HepG2 (cell line): ENCODE results near the gene UCP1. TPM values are rescaled to one million over a fixed set of nuclear protein-coding genes. Genes with fewer than 3 reads are reported as not detected.

Experiments
- CENPT ChIP-seq: sonication (generic); formaldehyde crosslinking; IDR thresholded peaks from 2 replicates; pipeline ENCODE4 v1.8.0; 2022; ENCODE audit warnings: low read depth, mild to moderate bottlenecking, moderate library complexity, missing genetic modification reagents
- EED ChIP-seq: sonication (generic); formaldehyde crosslinking; IDR thresholded peaks from 2 replicates; pipeline ENCODE4 v1.5.0; 2020; ENCODE audit warnings: mild to moderate bottlenecking, missing genetic modification reagents
- ELF1 ChIP-seq: sonication (generic); formaldehyde crosslinking; IDR thresholded peaks from 2 replicates; pipeline ENCODE4 v1.4.0; 2020; ENCODE audit warnings: missing genetic modification reagents
- FOXP4 ChIP-seq: sonication (generic); formaldehyde crosslinking; IDR thresholded peaks from 2 replicates; pipeline ENCODE4 v1.4.0; 2020; ENCODE audit warnings: missing genetic modification reagents
- HNF4A ChIP-seq: sonication (generic); formaldehyde crosslinking; IDR thresholded peaks from 2 replicates; pipeline ENCODE4 v1.4.0; 2020; ENCODE audit warnings: missing genetic modification reagents
- IRF2 ChIP-seq: IDR thresholded peaks from 2 replicates; pipeline ENCODE4 v1.6.1; 2018; ENCODE audit warnings: missing genetic modification reagents, missing compliant biosample characterization
- KLF16 ChIP-seq, 2 experiments: sonication (generic) in 1 of 2; formaldehyde crosslinking in 1 of 2; IDR thresholded peaks; 2 replicates each; pipeline versions ENCODE4 v1.6.1 to v1.8.0; 2016 to 2023; ENCODE audit warnings: missing genetic modification reagents in 2 of 2, missing compliant biosample characterization in 1 of 2
- MIXL1 ChIP-seq: IDR thresholded peaks from 2 replicates; pipeline ENCODE4 v1.6.1; 2016
- PAF1 ChIP-seq: IDR thresholded peaks from 2 replicates; pipeline ENCODE4 v1.6.1; 2016; ENCODE audit warnings: missing genetic modification reagents, missing compliant biosample characterization
- SMAD1 ChIP-seq: sonication (generic); formaldehyde crosslinking; IDR thresholded peaks from 2 replicates; pipeline ENCODE4 v1.4.0; 2020; ENCODE audit warnings: missing genetic modification reagents, low read depth, mild to moderate bottlenecking, borderline replicate concordance
- TBL1XR1 ChIP-seq: fragments of 150-350 bp; IDR thresholded peaks from 2 replicates; pipeline ENCODE4 v1.6.1; 2014; ENCODE audit warnings: borderline replicate concordance, low read length; ENCODE audit not compliant: partially characterized antibody
- TEAD2 ChIP-seq: sonication (generic); formaldehyde crosslinking; IDR thresholded peaks from 2 replicates; pipeline ENCODE4 v1.9.0; 2021; ENCODE audit warnings: missing genetic modification reagents
- ZFP36L1 ChIP-seq: sonication (generic); formaldehyde crosslinking; IDR thresholded peaks from 2 replicates; pipeline ENCODE4 v1.8.0; 2022; ENCODE audit warnings: mild to moderate bottlenecking, missing genetic modification reagents, moderate library complexity
- ZFP37 ChIP-seq: sonication (generic); formaldehyde crosslinking; IDR thresholded peaks from 2 replicates; pipeline ENCODE4 v1.4.0; 2020; ENCODE audit warnings: missing genetic modification reagents, borderline replicate concordance
- ZFY ChIP-seq: sonication (generic); formaldehyde crosslinking; IDR thresholded peaks from 2 replicates; pipeline ENCODE4 v1.4.0; 2020; ENCODE audit warnings: missing genetic modification reagents
- ZNF136 ChIP-seq: sonication (generic); formaldehyde crosslinking; IDR thresholded peaks from 2 replicates; pipeline ENCODE4 v1.8.1; 2022; ENCODE audit warnings: low read depth, mild to moderate bottlenecking, moderate library complexity, missing genetic modification reagents
- ZNF546 ChIP-seq: sonication (generic); formaldehyde crosslinking; conservative IDR thresholded peaks from 2 replicates; pipeline ENCODE4 v1.8.1; 2023; ENCODE audit warnings: mild to moderate bottlenecking, missing genetic modification reagents
- ZNF569 ChIP-seq: sonication (generic); formaldehyde crosslinking; IDR thresholded peaks from 2 replicates; pipeline ENCODE4 v1.5.0; 2020; ENCODE audit warnings: mild to moderate bottlenecking, missing genetic modification reagents, moderate library complexity, borderline replicate concordance
- ZNF570 ChIP-seq: sonication (generic); formaldehyde crosslinking; IDR thresholded peaks from 2 replicates; pipeline ENCODE4 v1.4.0; 2020; ENCODE audit warnings: mild to moderate bottlenecking, missing genetic modification reagents, borderline replicate concordance
- ZNF576 ChIP-seq: sonication (generic); formaldehyde crosslinking; IDR thresholded peaks from 2 replicates; pipeline ENCODE4 v1.4.0; 2020; ENCODE audit warnings: mild to moderate bottlenecking, missing genetic modification reagents
- ZNF761 ChIP-seq: sonication (generic); formaldehyde crosslinking; conservative IDR thresholded peaks from 2 replicates; pipeline ENCODE4 v1.4.0; 2020; ENCODE audit warnings: mild to moderate bottlenecking, missing genetic modification reagents
- ZSCAN12 ChIP-seq: sonication (generic); formaldehyde crosslinking; IDR thresholded peaks from 2 replicates; pipeline ENCODE4 v1.9.0; 2021; ENCODE audit warnings: mild to moderate bottlenecking, missing genetic modification reagents
- polyA plus RNA-seq, 8 experiments: library from polyadenylated mRNA; depleted of rRNA in 3 of 8; stranded (reverse) in 7 of 8; unstranded in 1 of 8; fragments of >200 nt; fragmentation: Illumina TruSeq in 4 of 8; extraction: Trizol in 4 of 8; gene quantifications; 2 replicates each; pipeline versions ENCODE4 v1.2.1 to v1.2.3, GENCODE V29; 2011 to 2016; ENCODE audit warnings: low read depth in 4 of 8, missing spikeins in 1 of 8, mixed read lengths in 1 of 8; ENCODE audit not compliant: insufficient read depth in 1 of 8
- total RNA-seq, 5 experiments: library from RNA; depleted of rRNA; stranded (reverse); fragments of >200 nt; fragmentation: Illumina TruSeq; extraction: Trizol; gene quantifications; 2 replicates each; pipeline ENCODE4 v1.2.3, GENCODE V29; 2016; ENCODE audit warnings: low read depth in 1 of 5
- TF ChIP-seq, protein P1 (sequence below): sonication (generic); formaldehyde crosslinking; IDR thresholded peaks from 2 replicates; pipeline ENCODE4 v1.8.1; 2023; ENCODE audit warnings: mild to moderate bottlenecking, missing genetic modification reagents, borderline replicate concordance
- TF ChIP-seq, protein P2 (sequence below): IDR thresholded peaks from 2 replicates; pipeline ENCODE4 v1.6.1; 2016; ENCODE audit warnings: missing compliant biosample characterization, missing genetic modification reagents, borderline replicate concordance

UCP1 gene
- total and polyA plus RNA-seq, 2 of the 13 experiments (the other 11 are each of a cell fraction or from before 2014, with no cell fraction given) = 0.11 TPM

DNA sequence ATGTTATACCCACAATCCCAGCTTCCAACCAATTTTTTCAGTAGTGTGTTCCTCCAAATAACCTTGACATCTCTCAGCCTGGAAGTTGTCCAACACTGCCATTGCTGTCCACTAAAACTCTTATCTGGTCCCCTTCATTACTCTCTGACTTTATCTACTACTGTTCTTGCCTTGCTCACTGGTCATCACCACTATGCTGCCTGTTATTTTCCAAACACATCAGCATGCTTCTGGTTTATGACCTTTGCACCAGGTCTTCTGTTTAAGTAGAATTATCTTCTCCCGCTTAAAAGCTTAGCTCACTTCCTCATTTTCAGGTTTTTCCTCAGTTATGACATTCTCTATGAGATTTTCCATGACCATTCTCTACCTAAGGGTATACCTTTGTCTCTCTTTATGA is 39.3 kb downstream of the UCP1 start (continued):
- TF ChIP-seq TEAD2 (no peak), ELF1 (CRISPR knock-in tag) (peak; percentile 59; the same call in 1 of the 2 replicates), ZNF136 (no peak), KLF16 (CRISPR knock-in tag; IDR thresholded peaks at IDR 0.05) (0 out of 4 replicates have a peak, but pooled peaks of 1 of the 2 experiments have one; percentile 20), CENPT (CRISPR knock-in tag) (no peak), TBL1XR1 (no peak), ZFP36L1 (CRISPR knock-in tag) (no peak), ZNF546 (CRISPR knock-in tag) (no peak), ZSCAN12 (no peak), SMAD1 (CRISPR knock-in tag) (no peak), EED (no peak), ZNF569 (no peak), HNF4A (peak; percentile 89), MIXL1 (CRISPR knock-in tag) (peak; percentile 82), ZNF761 (CRISPR knock-in tag) (no peak), ZFP37 (CRISPR knock-in tag) (no peak), IRF2 (CRISPR knock-in tag) (peak; percentile 22; the same call in 1 of the 2 replicates), ZNF576 (CRISPR knock-in tag) (no peak), ZFY (no peak), ZNF570 (no peak), PAF1 (CRISPR knock-in tag) (no peak), FOXP4 (CRISPR knock-in tag) (no peak)
- TF ChIP-seq, protein P1, sequence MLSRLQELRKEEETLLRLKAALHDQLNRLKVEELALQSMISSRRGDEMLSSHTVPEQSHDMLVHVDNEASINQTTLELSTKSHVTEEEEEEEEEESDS = no peak
- TF ChIP-seq, protein P2, sequence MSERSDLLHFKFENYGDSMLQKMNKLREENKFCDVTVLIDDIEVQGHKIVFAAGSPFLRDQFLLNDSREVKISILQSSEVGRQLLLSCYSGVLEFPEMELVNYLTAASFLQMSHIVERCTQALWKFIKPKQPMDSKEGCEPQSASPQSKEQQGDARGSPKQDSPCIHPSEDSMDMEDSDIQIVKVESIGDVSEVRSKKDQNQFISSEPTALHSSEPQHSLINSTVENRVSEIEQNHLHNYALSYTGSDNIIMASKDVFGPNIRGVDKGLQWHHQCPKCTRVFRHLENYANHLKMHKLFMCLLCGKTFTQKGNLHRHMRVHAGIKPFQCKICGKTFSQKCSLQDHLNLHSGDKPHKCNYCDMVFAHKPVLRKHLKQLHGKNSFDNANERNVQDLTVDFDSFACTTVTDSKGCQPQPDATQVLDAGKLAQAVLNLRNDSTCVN = no peak
